Right renal pelvis (tissue), 4 donors: ENCODE results near the gene SNCA. TPM values are rescaled to one million over a fixed set of nuclear protein-coding genes. Genes with fewer than 3 reads are reported as not detected.

ENCODE experiments used
- DNase-seq, 4 donors: peaks; one replicate each; pipeline ENCODE4 v3.0.0-alpha.2; 2013; ENCODE audit warnings: low read depth in 4 of 4, low spot score in 3 of 4, missing footprints in 1 of 4
- polyA plus RNA-seq, 4 donors: library from polyadenylated mRNA; unstranded; fragments of 120-200 nt; gene quantifications; one replicate each; pipeline ENCODE4 v1.2.1, GENCODE V29; 2013; ENCODE audit not compliant: insufficient read length in 4 of 4

The SNCA gene
- 10 to 100 TPM; 44.9 to 65.9 (median 54.5) TPM for polyA plus RNA-seq

- DNase-seq: peak; percentile 58 to 73 (median 62)
Measured at GRCh38 chr4:89836897-89837384, at the start of gene SNCA. Gene SNCA (minus strand): TSS chr4:89837161. CDS start chr4:89835667, 1,494 bp downstream.

DNA sequence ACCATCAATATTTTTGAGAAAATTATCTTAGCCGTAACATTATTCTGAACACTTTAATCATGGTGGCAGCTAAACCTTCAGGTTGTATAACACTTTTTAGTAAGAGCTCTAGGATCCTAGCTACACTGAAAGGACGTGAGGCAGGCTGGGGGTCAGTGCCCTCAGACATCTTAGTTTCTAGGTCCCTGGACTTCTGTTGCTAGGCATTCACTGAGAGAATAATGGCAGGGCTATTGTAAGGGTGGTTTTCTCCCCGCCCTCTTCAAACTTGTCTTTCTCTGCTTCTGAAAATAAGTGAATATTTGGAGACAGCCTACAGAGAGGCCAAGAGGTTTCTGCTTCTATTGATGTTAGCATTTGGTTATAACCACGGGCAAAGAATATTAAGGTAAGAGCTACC lies 42.3 kb upstream of the SNCA start:
- no peak for DNase-seq

DNA sequence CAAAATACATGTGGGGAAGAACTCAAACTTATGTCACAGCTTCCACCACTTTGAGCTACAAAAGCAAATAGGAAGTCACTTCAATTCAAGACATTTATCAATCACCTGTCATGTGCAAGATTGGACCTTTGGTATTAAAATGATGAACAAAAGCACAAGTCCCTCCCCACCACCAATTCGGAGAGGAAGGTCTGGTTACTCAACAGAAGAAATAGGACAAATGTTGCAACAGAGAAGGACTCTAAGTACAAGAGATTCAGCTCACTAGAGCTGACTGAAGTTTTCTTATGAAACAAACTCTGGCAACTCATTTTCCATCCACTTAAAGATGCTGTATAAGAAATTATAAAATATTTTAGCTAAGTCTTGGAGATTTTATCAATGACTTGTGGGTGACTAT lies 41.6 kb upstream of the SNCA start:
- DNase-seq: no peak

DNA sequence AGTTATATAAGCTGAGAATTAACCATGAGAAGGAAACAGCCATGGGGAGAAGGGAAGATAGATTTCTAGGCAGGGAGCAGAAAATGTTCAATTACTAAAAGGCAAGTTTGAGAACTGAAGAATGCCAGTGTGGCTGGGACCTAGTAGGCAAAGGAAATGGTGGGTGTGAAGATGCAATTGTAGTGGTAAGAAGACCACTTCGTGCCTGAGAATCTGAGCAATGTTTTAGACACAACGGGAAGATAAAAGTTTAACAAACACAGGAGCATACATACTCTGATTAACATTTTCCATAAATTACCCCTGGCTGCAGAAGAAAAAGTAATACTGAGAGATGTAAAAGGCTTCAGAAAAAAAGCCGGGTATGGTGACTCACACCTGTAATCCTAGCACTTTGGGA lies 39.6 kb upstream of the SNCA start:
- DNase-seq: no peak

GRCh38 chr4:89871211-89871610 lies 34.2 kb upstream of the SNCA start:
- DNase-seq: no peak

DNA sequence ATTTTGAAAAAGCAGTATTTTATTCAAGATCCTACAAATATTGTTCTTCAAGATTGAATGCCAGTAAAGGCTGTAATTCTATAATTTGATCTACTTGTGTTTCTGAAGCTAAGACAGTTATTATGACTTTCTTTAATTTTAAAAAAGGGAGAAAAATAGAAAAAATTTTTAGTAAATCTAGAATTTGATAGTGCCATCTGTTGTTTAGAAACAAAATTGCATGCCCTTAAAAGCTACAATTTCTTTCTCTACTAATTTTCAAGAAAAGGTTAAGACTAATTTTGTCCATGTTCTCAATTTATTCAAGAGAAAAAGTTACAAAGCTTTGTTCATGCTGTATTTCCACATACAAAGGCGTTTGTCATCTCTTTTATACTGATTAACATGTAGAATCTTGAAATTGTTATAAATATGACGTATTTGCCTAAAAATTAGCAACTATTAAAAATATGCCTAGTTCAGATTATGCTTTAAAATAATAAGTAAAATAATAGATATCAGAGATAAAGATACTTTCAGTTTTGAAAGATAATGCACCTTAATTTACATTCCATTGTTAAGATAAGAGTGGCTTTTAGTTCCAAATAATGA lies 32.1 kb upstream of the SNCA start:
- no peak for DNase-seq

DNA sequence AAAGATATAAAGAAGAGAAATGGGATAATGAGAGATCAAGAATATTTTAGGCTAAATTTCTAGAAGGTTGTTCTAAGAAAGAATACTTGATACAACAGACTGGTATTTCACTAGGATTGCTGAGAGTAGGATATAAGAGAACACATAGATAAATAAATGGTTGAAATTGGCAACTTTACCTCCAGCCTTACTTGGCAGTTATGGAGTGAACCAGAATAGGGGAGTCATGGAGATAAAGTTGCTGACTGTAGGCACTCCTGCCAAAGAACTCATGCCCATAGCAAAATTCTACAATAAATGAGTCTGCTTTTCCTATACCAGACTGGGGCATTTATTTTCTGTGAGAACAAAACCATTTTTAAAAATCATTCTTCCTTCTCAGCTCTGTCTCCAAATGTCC lies 31.3 kb upstream of the SNCA start:
- DNase-seq: no peak

- no peak for DNase-seq
Measured at GRCh38 chr4:89863533-89863932, 26.6 kb upstream of the SNCA start.

DNA sequence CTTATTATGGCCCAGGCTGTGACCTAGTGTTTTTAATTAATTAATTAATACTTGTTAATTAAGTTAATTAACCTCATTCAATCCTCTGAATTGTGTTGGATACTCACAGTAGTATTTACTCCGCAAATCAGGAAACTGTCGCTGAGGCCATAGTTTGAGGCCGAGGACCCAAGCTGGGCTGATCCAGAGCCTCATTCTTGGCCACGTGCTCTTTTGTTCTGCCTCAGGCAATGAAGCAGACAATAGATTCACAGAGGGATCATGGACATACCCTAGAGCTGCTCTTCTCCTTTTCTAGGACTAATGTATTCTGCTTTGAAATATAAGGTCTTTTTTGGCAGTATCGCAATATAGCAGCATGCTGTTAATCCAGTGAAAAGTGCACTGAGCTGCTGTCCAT lies 24.0 kb upstream of the SNCA start:
- no peak for DNase-seq

DNA sequence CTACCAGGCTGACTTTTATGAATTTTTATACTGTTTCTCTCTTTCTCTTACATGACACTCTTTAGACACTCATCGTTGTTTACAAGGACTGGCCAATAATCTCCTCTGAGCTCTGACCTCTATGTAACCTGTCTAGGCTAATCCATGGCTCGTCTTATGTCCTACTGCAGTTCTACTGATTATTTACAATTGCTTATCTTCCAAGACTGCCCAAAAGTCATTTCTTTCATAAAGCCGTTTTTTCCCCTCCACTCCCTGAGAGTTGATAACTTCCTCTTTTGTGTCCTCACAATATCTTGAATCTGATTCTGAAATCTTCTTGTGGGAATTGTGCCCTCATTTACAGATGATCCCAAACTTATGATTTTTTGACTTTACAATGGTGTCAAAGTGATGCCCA lies 18.3 kb upstream of the SNCA start:
- DNase-seq: no peak

GRCh38 chr4:89847571-89848325 lies 10.8 kb upstream of the SNCA start:
- no peak for DNase-seq

GRCh38 chr4:89839558-89839957 lies 2.6 kb upstream of the SNCA start:
- DNase-seq: no peak

DNA sequence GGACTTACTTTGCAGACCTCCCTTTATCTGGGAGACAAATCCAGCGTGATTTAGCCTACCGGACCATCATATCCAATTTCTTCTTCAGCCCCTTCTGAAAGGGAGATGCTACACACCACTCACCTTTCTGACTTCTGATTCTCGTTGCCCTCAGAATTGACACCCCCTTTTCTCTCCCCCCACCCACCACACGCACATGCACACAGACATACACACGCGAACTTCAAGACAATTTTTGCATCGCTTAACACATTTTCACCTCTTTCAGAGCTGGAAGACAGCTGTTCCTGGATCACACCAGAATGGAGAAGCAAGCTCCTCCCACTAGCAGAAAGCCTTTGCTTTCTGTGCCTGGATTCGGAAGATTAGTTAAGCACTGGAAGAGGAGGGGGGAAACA lies 1.0 kb upstream of the SNCA start:
- DNase-seq: peak in 2 of 4 donors; percentile 10 to 21

DNA sequence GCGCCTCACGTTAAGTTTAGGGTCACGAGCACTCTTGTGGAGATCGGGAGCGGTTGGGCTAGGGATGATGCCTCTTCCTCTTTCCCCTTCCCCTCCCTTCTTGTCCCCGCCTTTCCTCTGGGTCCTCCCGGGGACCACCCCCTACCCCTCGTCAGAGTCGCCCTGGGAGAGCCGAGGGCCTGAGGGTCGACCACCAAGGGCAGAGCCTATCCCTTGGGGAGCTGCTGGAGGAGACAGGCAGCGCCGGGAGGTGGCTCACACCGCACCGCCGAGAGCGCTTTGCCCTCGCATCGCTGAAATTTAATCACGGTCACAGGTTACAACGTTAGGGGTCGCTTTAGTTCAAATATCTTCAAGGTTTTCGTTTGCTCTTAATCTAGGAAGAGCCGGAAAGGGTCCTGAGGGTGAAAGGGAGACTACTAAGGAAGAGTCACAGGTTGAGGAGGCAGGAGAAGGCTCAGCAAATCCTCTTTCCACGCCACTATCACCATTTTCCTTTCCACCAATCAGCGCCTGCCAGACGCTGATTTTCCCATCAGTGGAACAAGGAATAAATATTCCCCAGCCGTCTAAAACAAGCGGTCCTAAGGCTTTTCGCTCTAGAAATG lies 528 bp upstream of the SNCA start:
- DNase-seq: peak in 2 of 4 donors; percentile 14 to 42

DNA sequence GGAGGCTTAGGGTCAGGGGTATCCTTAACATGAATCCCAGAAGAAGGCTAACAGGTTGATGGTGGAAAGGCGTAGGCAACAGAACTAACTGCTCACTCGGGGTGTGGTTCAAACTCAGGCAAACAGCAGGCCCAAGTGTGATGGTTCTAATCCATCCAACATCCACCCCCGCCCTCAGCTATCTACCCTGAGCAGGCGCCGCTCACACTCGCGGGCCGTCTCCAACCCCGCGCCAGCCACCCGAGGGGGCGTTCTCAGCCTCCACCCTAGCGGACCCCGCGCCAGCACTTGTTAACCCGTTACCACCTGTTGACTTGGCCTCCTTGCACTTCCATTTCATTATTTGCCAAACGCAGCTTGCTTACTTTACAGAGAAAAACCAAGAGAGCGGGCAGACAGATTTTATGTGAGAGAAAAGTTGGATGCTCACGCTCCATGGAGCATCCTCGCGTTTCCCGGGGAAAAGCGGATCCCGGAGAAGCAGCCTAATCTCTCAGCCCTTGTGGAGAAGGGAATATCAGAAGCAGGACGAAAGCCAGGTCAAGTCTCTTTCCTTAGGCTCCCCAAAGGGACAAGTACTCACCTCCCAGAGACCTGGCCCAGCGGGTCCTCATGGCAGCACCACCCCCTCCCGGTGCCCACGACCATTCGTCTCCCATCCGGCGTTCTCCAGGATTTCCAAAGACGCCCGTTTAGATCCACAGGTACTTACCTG lies 773 bp downstream of the SNCA start:
- DNase-seq: peak in 2 of 4 donors; percentile 5 to 12

GRCh38 chr4:89835413-89835812 lies 1.5 kb downstream of the SNCA start:
- no peak for DNase-seq

DNA sequence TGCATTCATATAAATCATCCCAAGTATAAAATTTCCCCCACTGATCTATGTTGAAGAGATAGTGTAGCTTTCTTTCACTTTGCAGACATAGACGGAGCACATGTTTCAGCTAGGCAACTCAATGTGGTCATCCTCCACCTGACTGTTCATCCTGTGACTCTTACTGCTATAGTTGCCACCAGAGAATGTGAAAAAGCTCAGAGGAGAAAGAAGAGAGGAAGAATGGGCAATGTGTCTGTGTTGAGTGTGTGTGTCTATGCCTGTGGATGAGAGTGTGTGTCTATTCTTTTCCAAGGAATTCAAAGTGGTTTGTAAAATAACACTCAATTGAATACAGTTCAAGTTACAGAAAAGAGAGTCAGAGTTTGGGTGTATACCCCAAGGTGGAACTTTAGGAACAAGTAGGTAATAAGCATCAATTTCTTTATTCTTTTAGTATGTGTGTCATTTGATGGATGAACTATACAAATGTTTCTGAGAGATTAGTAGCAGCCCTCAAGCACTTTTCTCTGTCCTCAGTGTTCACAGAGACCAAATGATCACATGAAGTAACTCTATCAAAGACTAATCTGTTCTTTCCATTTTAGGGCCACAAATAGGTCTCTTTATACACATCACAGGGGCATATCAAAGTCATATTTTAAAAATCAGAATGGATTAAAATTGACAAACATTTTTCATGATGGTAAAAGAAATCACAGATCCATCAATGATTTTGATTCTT lies 2.3 kb downstream of the SNCA start:
- no peak for DNase-seq

DNA sequence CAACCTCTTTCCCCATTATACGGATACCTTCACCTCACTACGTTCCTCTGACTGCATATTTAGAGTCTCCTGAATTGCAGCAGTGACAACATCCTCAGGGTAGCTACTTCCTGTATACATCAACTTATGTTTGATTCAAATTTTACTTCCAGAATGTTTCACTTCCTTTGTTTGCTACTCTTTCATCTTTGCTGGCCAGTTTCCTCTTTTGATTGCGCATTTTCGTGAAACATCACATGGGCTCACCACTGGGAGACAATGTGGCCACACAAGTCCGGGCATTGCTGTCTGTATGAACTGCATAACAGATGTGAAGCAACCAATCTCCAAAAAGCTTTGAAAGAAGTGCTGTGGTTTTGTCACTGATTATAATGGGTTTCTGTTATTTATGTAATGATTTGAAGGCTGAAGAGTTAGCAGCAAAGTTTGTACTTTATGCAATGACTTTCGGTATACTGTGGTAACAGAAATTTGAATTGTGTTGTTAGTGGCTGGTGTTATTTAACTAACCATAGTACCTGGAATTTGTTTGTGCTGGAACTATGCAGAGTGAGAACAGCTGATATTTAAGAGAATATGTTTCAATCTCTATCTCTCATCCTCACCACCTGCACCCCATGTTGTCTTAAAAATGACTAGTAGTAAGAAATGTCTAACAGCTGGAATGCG lies 7.4 kb downstream of the SNCA start:
- no peak for DNase-seq

DNA sequence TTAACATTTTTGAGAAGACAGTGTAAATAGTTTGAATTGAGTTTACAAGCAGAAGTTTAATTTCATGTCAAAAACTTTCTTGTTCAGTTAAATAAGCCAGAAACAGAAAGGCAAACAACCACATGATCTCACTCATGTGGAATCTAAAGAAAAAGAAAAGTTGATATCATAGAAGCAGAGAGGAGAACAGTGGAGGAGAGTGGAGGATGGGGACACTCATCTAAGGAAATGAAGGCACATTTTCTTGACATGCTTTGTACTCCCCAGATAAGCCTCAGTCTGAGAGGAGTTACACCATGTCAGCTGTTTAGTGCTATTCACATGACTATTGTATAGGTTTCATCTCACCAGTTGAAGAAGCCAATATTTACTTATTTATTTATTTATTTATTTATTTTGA lies 13.5 kb downstream of the SNCA start:
- DNase-seq: no peak

DNA sequence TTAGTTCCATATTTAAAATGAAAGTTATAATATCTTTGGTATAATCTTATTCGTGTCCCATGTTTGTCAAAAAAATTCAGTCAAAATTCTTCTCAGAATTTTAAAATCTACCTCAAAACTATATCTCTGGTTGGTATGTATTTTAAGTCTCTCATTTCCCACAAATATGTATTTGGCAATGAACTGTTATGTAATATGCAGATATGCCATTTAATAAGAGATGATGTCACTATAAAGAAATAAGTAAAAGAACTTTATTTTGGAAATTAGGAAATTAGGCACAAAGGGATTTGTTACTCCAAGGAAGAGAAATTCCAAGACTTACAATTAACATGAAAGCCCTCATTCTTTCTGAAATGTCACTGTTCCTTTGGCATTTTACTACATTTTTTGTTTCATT lies 15.3 kb downstream of the SNCA start:
- DNase-seq: no peak
